IMR-90 (cell line): ENCODE results near the gene ABHD16A. TPM values are rescaled to one million over a fixed set of nuclear protein-coding genes. Genes with fewer than 3 reads are reported as not detected.
A peak's percentile ranks its signal among the peaks of the same experiment; 100 is the strongest.

Source experiments
- ATAC-seq: fragments of 200-7000 bp; cut with Tn5 transposase; 2 replicates; pipeline ENCODE4 v1.9.1; 2020; ENCODE audit warnings: low read depth, mild to moderate bottlenecking, moderate library complexity
- Bru-seq: library from RNA; stranded (reverse); fragments of 400-500 nt; gene quantifications from one replicate; lab custom pipeline; 2021; lab: Mats Ljungman, UMichigan
- BruChase-seq, 2 experiments: library from RNA; stranded (reverse); fragments of 400-500 nt; gene quantifications; one replicate each; lab custom pipeline; 2021; lab: Mats Ljungman, UMichigan
- BruUV-seq: library from RNA; stranded (reverse); fragments of 400-500 nt; replicated peaks from 2 replicates; lab custom pipeline; 2021; lab: Mats Ljungman, UMichigan
- CTCF ChIA-PET: fragments of 300-600 bp; formaldehyde crosslinking; extraction: SDS; loops from one replicate; lab custom pipeline; 2021; ENCODE audit warnings: antibody characterized with exemption; lab: Yijun Ruan, JAX
- POLR2A ChIA-PET: fragments of 300-600 bp; sonication (Branson Sonifier 250); formaldehyde crosslinking; loops from one replicate; lab custom pipeline; 2022; ENCODE audit warnings: antibody characterized with exemption; ENCODE audit not compliant: unreplicated experiment; lab: Charles Lee
- DNase-seq: peaks from one replicate; pipeline ENCODE4 v3.0.0; 2013
- H2AFZ ChIP-seq: replicated peaks from 2 replicates; pipeline ENCODE3; 2013; ENCODE audit warnings: low read length, mild to moderate bottlenecking; ENCODE audit not compliant: poor library complexity
- H2AK5ac ChIP-seq: 2 replicates; pipeline ENCODE4 v1.6.1; 2013; ENCODE audit warnings: low read depth, low read length, inconsistent platforms
- H2AK9ac ChIP-seq: replicated peaks from 2 replicates; pipeline ENCODE3; 2013; ENCODE audit warnings: mild to moderate bottlenecking, low read depth, low read length, moderate library complexity; ENCODE audit not compliant: poor library complexity
- H2BK120ac ChIP-seq: 2 replicates; pipeline ENCODE4 v1.6.1; 2013; ENCODE audit warnings: low read depth, low read length, inconsistent platforms
- H2BK15ac ChIP-seq: 3 replicates; pipeline ENCODE4 v1.6.1; 2013; ENCODE audit warnings: low read depth, low read length, inconsistent platforms
- H2BK20ac ChIP-seq: 2 replicates; pipeline ENCODE4 v1.6.1; 2013; ENCODE audit warnings: low read depth, mild to moderate bottlenecking, inconsistent platforms, low read length, moderate library complexity
- H2BK5ac ChIP-seq: 2 replicates; pipeline ENCODE4 v1.6.1; 2013; ENCODE audit warnings: mild to moderate bottlenecking, low read depth, low read length, inconsistent platforms; ENCODE audit not compliant: poor library complexity, severe bottlenecking
- H3K14ac ChIP-seq: replicated peaks from 2 replicates; pipeline ENCODE4 v1.6.1; 2013; ENCODE audit warnings: low read depth, low read length, inconsistent platforms
- H3K18ac ChIP-seq: 2 replicates; pipeline ENCODE4 v1.6.1; 2013; ENCODE audit warnings: low read depth, low read length, control low read depth
- H3K23ac ChIP-seq: 2 replicates; pipeline ENCODE4 v1.6.1; 2013; ENCODE audit warnings: low read depth, low read length, inconsistent platforms
- H3K27ac ChIP-seq: 2 replicates; pipeline ENCODE4 v1.5.1; 2013; ENCODE audit warnings: mild to moderate bottlenecking, control low read depth, low read length; ENCODE audit not compliant: insufficient read depth
- H3K27me3 ChIP-seq: 2 replicates; pipeline ENCODE4 v1.6.1; 2013; ENCODE audit warnings: low read length; ENCODE audit not compliant: control insufficient read depth, insufficient read depth
- H3K36me3 ChIP-seq: 2 replicates; pipeline ENCODE4 v1.6.1; 2013; ENCODE audit warnings: low read length, mixed read lengths; ENCODE audit not compliant: control insufficient read depth, insufficient read depth
- H3K4ac ChIP-seq: 2 replicates; pipeline ENCODE4 v1.6.1; 2013; ENCODE audit warnings: low read depth, low read length, inconsistent platforms
- H3K4me1 ChIP-seq: 2 replicates; pipeline ENCODE4 v1.6.1; 2013; ENCODE audit warnings: low read length, mixed read lengths; ENCODE audit not compliant: control insufficient read depth, insufficient read depth
- H3K4me2 ChIP-seq: 2 replicates; pipeline ENCODE4 v1.6.1; 2013; ENCODE audit warnings: low read depth, mild to moderate bottlenecking, control low read depth, low read length, moderate library complexity
- H3K4me3 ChIP-seq: 2 replicates; pipeline ENCODE4 v1.5.1; 2013; ENCODE audit warnings: low read depth, mild to moderate bottlenecking, control low read depth, low read length, moderate library complexity; ENCODE audit not compliant: insufficient read depth
- H3K56ac ChIP-seq: 2 replicates; pipeline ENCODE4 v1.6.1; 2013; ENCODE audit warnings: low read length, inconsistent platforms; ENCODE audit not compliant: insufficient read depth; ENCODE audit errors: extremely low read depth
- H3K79me1 ChIP-seq, 2 experiments: 2 replicates each; pipeline ENCODE4 v1.6.1; 2013; ENCODE audit warnings: low read length in 2 of 2, inconsistent platforms in 1 of 2, low read depth in 1 of 2
- H3K9ac ChIP-seq: 2 replicates; pipeline ENCODE4 v1.6.1; 2013; ENCODE audit warnings: low read depth, low read length, control low read depth
- H3K9me1 ChIP-seq: 2 replicates; pipeline ENCODE4 v1.6.1; 2013; ENCODE audit warnings: low read length, inconsistent platforms; ENCODE audit not compliant: insufficient read depth
- H3K9me3 ChIP-seq: 2 replicates; pipeline ENCODE4 v1.6.1; 2013; ENCODE audit warnings: low read length; ENCODE audit not compliant: control insufficient read depth, insufficient read depth
- H4K20me1 ChIP-seq: 2 replicates; pipeline ENCODE4 v1.6.1; 2013; ENCODE audit warnings: low read length, inconsistent platforms; ENCODE audit not compliant: insufficient read depth
- H4K5ac ChIP-seq: 2 replicates; pipeline ENCODE4 v1.6.1; 2013; ENCODE audit warnings: mild to moderate bottlenecking, low read depth, low read length, control low read depth
- H4K8ac ChIP-seq, 2 experiments: 2 replicates each; pipeline ENCODE4 v1.6.1; 2013; ENCODE audit warnings: low read depth in 2 of 2, low read length in 2 of 2, control low read depth in 1 of 2, inconsistent platforms in 1 of 2
- H4K91ac ChIP-seq: 2 replicates; pipeline ENCODE4 v1.6.1; 2013; ENCODE audit warnings: low read depth, low read length, inconsistent platforms; ENCODE audit not compliant: insufficient read depth
- BHLHE40 ChIP-seq: fragments of 150-350 bp; IDR thresholded peaks from 2 replicates; pipeline ENCODE4 v1.6.1; 2016; ENCODE audit warnings: mild to moderate bottlenecking, low read depth, low read length
- CHD1 ChIP-seq: IDR thresholded peaks from 2 replicates; pipeline ENCODE4 v1.6.1; 2012; ENCODE audit warnings: low read depth, low read length, improper control_type of control experiment
- FOS ChIP-seq: fragments of 150-350 bp; IDR thresholded peaks from 2 replicates; pipeline ENCODE4 v1.6.1; 2016; ENCODE audit warnings: low read depth, low read length
- MAFK ChIP-seq: IDR thresholded peaks from 2 replicates; pipeline ENCODE4 v1.6.1; 2012; ENCODE audit warnings: low read depth, low read length, improper control_type of control experiment
- MAZ ChIP-seq: IDR thresholded peaks from 2 replicates; pipeline ENCODE4 v1.6.1; 2012; ENCODE audit warnings: low read depth, mild to moderate bottlenecking, low read length, improper control_type of control experiment, moderate library complexity, borderline replicate concordance
- NFE2L2 ChIP-seq: fragments of 150-350 bp; IDR thresholded peaks from 2 replicates; pipeline ENCODE4 v1.6.1; 2016; ENCODE audit warnings: low read depth, mild to moderate bottlenecking, low read length
- POLR2A ChIP-seq: IDR thresholded peaks from 2 replicates; pipeline ENCODE4 v1.6.1; 2012; ENCODE audit warnings: mild to moderate bottlenecking, low read depth, low read length
- RAD21 ChIP-seq: IDR thresholded peaks from 2 replicates; pipeline ENCODE4 v1.6.1; 2012; ENCODE audit warnings: low read length, improper control_type of control experiment
- RCOR1 ChIP-seq: IDR thresholded peaks from 2 replicates; pipeline ENCODE4 v1.6.1; 2012; ENCODE audit warnings: mild to moderate bottlenecking, low read length, improper control_type of control experiment; ENCODE audit not compliant: insufficient replicate concordance
- SMC3 ChIP-seq: fragments of 150-350 bp; IDR thresholded peaks from 2 replicates; pipeline ENCODE4 v1.6.1; 2016; ENCODE audit warnings: low read depth, mild to moderate bottlenecking, antibody characterized with exemption, low read length, moderate library complexity
- WGBS, 2 experiments: methylation state at CpG; one replicate each; pipeline versions ENCODE4 v1.1.5 to v1.1.7; 2013; ENCODE audit warnings: missing lambda C conversion rate in 2 of 2; ENCODE audit not compliant: insufficient read length in 1 of 2; ENCODE audit errors: extremely low coverage in 2 of 2; 5-methylcytosine and 5-hydroxymethylcytosine counted together
- dilution Hi-C: fragments of 300-500 bp; cut with HindIII; formaldehyde crosslinking; loops from one replicate; pipeline ENCODE4 v1.14.3; 2018; ENCODE audit warnings: low sequenced_read_pairs; ENCODE audit not compliant: unreplicated experiment
- in situ Hi-C: fragments of 300-500 bp; cut with MboI; formaldehyde crosslinking; loops from 3 replicates; pipeline ENCODE4 v1.14.3; 2019; ENCODE audit warnings: low sequenced_read_pairs, inconsistent platforms, mixed read lengths
- intact Hi-C: fragments of 100-400 bp; cut with micrococcal nuclease; formaldehyde crosslinking; loops from 2 replicates; pipeline ENCODE4 v1.10.0; 2022
- long read RNA-seq: library from polyadenylated mRNA; unstranded; transcript quantifications from one replicate; pipeline ENCODE4 v2.0.0, GENCODE V29; 2021; ENCODE audit not compliant: unreplicated experiment
- polyA plus RNA-seq, 3 experiments: library from polyadenylated mRNA; depleted of rRNA; stranded (reverse); fragments of >200 nt; gene quantifications; 2 replicates each; pipeline ENCODE4 v1.2.3, GENCODE V29; 2012; ENCODE audit warnings: low replicate concordance in 1 of 3
- total RNA-seq: library from RNA; depleted of rRNA; stranded (reverse); fragments of >200 nt; gene quantifications from 2 replicates; pipeline ENCODE4 v1.2.3, GENCODE V29; 2012; rRNA removed
- TF ChIP-seq, protein P1 (sequence below): conservative IDR thresholded peaks from 2 replicates; pipeline ENCODE4 v1.5.1; 2012; ENCODE audit warnings: mild to moderate bottlenecking, low read depth, low read length, improper control_type of control experiment
- TF ChIP-seq, protein P2 (sequence below): fragments of 150-350 bp; IDR thresholded peaks from 2 replicates; pipeline ENCODE4 v1.6.1; 2016; ENCODE audit warnings: low read depth, mild to moderate bottlenecking, low read length, moderate library complexity, borderline replicate concordance

Gene ABHD16A
- 30.3 and 35.1 TPM in 2 replicates for total RNA-seq
- polyA plus RNA-seq (2012; rRNA removed): 31.5 and 34.6 TPM in 2 replicates
- polyA plus RNA-seq (2012; cell fraction: cytosol; rRNA removed): 25.7 and 37.6 TPM in 2 replicates
- 93.6 and 149 TPM in 2 replicates for polyA plus RNA-seq (2012; cell fraction: nucleus; rRNA removed; ENCODE audit: low replicate concordance)
- percentile 59 among the genes with signal in this experiment for Bru-seq, nascent RNA
- percentile 64 among the genes with signal in this experiment for BruChase-seq, experiment 1, labeled RNA remaining after a 6-hour chase
- BruChase-seq, experiment 2, labeled RNA remaining after a 2-hour chase: percentile 56 among the genes with signal in this experiment
- long read RNA-seq, transcript ABHD16A-201 (20 exons, 2,103 nt): major isoform, 98 of 107 reads
- long read RNA-seq, partial matches to known transcripts: 1 of 107 reads
- long read RNA-seq, other reads (novel, unspliced or antisense): 6 of 107 reads

DNA sequence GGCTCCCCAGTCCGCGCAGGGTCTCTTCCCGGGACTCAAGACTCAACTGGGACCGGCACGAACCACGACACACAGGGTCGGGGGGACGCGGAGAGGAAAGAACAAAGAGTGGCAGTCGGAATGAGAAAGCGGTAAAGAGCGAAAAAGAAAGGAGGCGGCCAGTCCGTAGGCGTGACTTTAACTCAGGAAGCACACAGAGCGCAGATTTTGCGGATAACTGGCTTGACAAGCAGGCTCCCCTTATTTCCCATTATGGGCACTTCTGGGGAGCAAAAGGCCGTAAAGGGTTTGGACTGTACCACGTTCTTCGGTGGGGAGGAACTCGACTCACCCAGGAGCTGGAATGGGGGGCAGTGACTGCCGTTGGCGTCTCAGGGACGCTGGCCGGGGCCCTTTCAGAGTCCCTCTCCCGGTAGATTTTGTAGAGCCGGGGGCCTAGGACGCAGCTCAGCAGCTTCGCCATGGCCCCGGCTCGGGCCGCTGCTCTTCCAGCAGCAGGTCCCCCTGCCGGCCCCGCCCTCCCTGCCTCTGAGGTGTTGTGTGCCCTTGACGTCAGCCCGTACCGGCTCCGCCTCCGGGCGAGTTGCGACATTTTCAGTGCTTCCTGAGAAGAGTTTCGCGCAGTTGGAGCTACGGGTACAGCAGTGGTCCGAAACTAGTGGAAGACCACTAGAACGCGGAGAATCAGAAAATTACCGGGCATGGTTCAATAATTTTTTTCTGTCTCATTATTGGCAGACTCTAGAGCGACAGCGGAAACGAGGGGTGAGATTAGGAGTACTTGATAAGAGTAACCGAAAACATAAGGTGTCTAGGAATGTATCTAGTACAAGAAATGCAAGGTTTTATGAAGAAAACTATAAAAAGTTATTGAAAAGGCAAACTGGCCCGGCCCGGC, at the start of gene ABHD16A:
ABHD16A (minus strand) TSS at position 506 of the 898 bp plus-strand sequence; CDS start at position 463, 43 bp downstream.
- Histone ChIP-seq H2AK5ac (peak within 1 kb of the TSS; percentile 35), H3K9me1 (peaks cover 10% of the 10 kb centered on the region), H3K4me3 (peak within 1 kb of the TSS; percentile 67), H2BK15ac (peak within 1 kb of the TSS; percentile 21; the same call in 1 of the 3 replicates), H4K91ac (peak within 1 kb of the TSS; percentile 77), H2BK5ac (peak within 1 kb of the TSS; percentile 93), H3K56ac (peak within 1 kb of the TSS; percentile 77), H4K20me1 (0 out of 2 replicates have a peak, but pooled peaks cover 7% of the 10 kb centered on the region), H3K27me3 (no peaks in the 10 kb centered on the region), H3K79me1 (peaks cover 21 to 36% of the 10 kb centered on the region in 2 experiments), H2BK20ac (no peak within 1 kb of the TSS), H3K23ac (peak within 1 kb of the TSS; percentile 78), H3K18ac (peak within 1 kb of the TSS; percentile 83), H3K36me3 (peaks cover 10% of the 10 kb centered on the region), H2AK9ac (peak within 1 kb of the TSS; percentile 88), H3K4me1 (peaks cover 6% of the 10 kb centered on the region), H3K14ac (peak within 1 kb of the TSS; percentile 90), H3K4me2 (peak within 1 kb of the TSS; percentile 97), H4K8ac (peak within 1 kb of the TSS; percentile 79 to 97), H2AFZ (peak within 1 kb of the TSS; percentile 92), H3K9me3 (no peaks in the 10 kb centered on the region), H2BK120ac (peak within 1 kb of the TSS; percentile 9), H3K9ac (peak within 1 kb of the TSS; percentile 77), H3K27ac (peak within 1 kb of the TSS; percentile 82), H3K4ac (peak within 1 kb of the TSS; percentile 70), H4K5ac (peak within 1 kb of the TSS; percentile 91)
- dilution Hi-C loops (no loop called here), intact Hi-C loops (loop anchor here (1.0 to 2.0 kb wide), 3 partner anchors 28 to 131 kb away; no protein-coding TSS in a partner anchor), in situ Hi-C loops (no loop called here)
- ChIA-PET CTCF (interaction anchor here (0.7 to 1.3 kb wide), 3 partner anchors 13 to 88 kb away, joined by 3 read pairs; no protein-coding TSS in a partner anchor), POLR2A (interaction anchor here (0.5 to 1.2 kb wide), 2 partner anchors 42 to 97 kb away, joined by 3 to 11 read pairs; partner anchors contain the start of gene C6orf47)
- peak; percentile 94 for ATAC-seq
- no TSS peak for BruUV-seq
- 4% methylated on average over 29 of the region's 54 CpGs; no CpG with 5 or more reads in 1 of the 2 experiments for WGBS, 2 experiments
- DNase-seq: peak; percentile 98
- TF ChIP-seq POLR2A: peak; percentile 91
- peak; percentile 77 for TF ChIP-seq BHLHE40
- no peak for TF ChIP-seq RCOR1
- TF ChIP-seq CHD1: no peak
- TF ChIP-seq, protein P1, sequence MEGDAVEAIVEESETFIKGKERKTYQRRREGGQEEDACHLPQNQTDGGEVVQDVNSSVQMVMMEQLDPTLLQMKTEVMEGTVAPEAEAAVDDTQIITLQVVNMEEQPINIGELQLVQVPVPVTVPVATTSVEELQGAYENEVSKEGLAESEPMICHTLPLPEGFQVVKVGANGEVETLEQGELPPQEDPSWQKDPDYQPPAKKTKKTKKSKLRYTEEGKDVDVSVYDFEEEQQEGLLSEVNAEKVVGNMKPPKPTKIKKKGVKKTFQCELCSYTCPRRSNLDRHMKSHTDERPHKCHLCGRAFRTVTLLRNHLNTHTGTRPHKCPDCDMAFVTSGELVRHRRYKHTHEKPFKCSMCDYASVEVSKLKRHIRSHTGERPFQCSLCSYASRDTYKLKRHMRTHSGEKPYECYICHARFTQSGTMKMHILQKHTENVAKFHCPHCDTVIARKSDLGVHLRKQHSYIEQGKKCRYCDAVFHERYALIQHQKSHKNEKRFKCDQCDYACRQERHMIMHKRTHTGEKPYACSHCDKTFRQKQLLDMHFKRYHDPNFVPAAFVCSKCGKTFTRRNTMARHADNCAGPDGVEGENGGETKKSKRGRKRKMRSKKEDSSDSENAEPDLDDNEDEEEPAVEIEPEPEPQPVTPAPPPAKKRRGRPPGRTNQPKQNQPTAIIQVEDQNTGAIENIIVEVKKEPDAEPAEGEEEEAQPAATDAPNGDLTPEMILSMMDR: no peak
- no peak for TF ChIP-seq RAD21
- no peak for TF ChIP-seq MAFK
- TF ChIP-seq, protein P2, sequence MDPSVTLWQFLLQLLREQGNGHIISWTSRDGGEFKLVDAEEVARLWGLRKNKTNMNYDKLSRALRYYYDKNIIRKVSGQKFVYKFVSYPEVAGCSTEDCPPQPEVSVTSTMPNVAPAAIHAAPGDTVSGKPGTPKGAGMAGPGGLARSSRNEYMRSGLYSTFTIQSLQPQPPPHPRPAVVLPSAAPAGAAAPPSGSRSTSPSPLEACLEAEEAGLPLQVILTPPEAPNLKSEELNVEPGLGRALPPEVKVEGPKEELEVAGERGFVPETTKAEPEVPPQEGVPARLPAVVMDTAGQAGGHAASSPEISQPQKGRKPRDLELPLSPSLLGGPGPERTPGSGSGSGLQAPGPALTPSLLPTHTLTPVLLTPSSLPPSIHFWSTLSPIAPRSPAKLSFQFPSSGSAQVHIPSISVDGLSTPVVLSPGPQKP: no peak
- TF ChIP-seq FOS: no peak
- TF ChIP-seq MAZ: peak; percentile 87; the same call in 1 of the 2 replicates
- TF ChIP-seq SMC3: no peak
- TF ChIP-seq NFE2L2: no peak
